Aorta (tissue), 5 donors: ENCODE results near the gene CACNB1. TPM values are rescaled to one million over a fixed set of nuclear protein-coding genes. Genes with fewer than 3 reads are reported as not detected.

Experiments
- ATAC-seq: fragments of 200-7000 bp; cut with Tn5 transposase; one replicate; pipeline ENCODE4 v1.9.1; 2022; ENCODE audit warnings: moderate library complexity; ENCODE audit not compliant: low FRiP score
- DNase-seq, 2 donors: peaks; one replicate each; pipeline ENCODE4 v3.0.0-alpha.2; 2020
- H3K27ac ChIP-seq, 2 donors: one replicate each; pipeline ENCODE4 v1.5.1; 2013; ENCODE audit warnings: low read length in 2 of 2, mild to moderate bottlenecking in 2 of 2, moderate library complexity in 2 of 2, control low read depth in 1 of 2, inconsistent platforms in 1 of 2, low read depth in 1 of 2
- H3K27me3 ChIP-seq, 2 donors: one replicate each; pipeline ENCODE4 v1.6.1; 2013; ENCODE audit warnings: control low read depth in 1 of 2, low read length in 1 of 2, mild to moderate bottlenecking in 1 of 2, moderate library complexity in 1 of 2; ENCODE audit not compliant: insufficient read depth in 2 of 2, control insufficient read depth in 1 of 2
- H3K36me3 ChIP-seq, 2 donors: one replicate each; pipeline ENCODE4 v1.6.1; 2013; ENCODE audit warnings: control low read depth in 1 of 2, low read length in 1 of 2, mild to moderate bottlenecking in 1 of 2; ENCODE audit not compliant: insufficient read depth in 2 of 2, control insufficient read depth in 1 of 2
- H3K4me1 ChIP-seq, 2 donors: one replicate each; pipeline ENCODE4 v1.6.1; 2013; ENCODE audit warnings: low read length in 2 of 2, control low read depth in 1 of 2, mild to moderate bottlenecking in 1 of 2, moderate library complexity in 1 of 2; ENCODE audit not compliant: insufficient read depth in 2 of 2, control insufficient read depth in 1 of 2
- H3K4me3 ChIP-seq, 2 donors: one replicate each; pipeline ENCODE4 v1.5.1; 2013; ENCODE audit warnings: low read length in 2 of 2, control low read depth in 1 of 2, mild to moderate bottlenecking in 1 of 2
- H3K9me3 ChIP-seq: one replicate; pipeline ENCODE4 v1.6.1; 2013; ENCODE audit warnings: mild to moderate bottlenecking, low read length; ENCODE audit not compliant: control insufficient read depth
- WGBS, 2 donors: extraction: QIAGEN DNeasy Blood & Tissue Kit; methylation state at CpG; one replicate each; pipeline ENCODE4 v1.1.7; 2013; 5-methylcytosine and 5-hydroxymethylcytosine counted together
- intact Hi-C, 2 donors: fragments of 100-400 bp; cut with DNase I; formaldehyde crosslinking; loops; one replicate each; pipeline versions ENCODE4 v1.14.2 to v1.15.0; 2022
- long read RNA-seq, 2 donors: library from polyadenylated mRNA; unstranded; transcript quantifications; one replicate each; pipeline ENCODE4 v2.0.0, GENCODE V29; 2020 to 2021
- polyA plus RNA-seq, 2 donors: library from polyadenylated mRNA; stranded (reverse); fragments of 200-250 nt; gene quantifications; one replicate each; pipeline ENCODE4 v1.2.3, GENCODE V29; 2013
- total RNA-seq, 2 donors: library from RNA; stranded (reverse); fragmentation: NEBNext Ultra II Directional; extraction: Animal tissue kit (Norgen Biotek cat#: 25700); gene quantifications; one replicate each; pipeline ENCODE4 v1.2.1, GENCODE V29; 2021
- donor health status: healthy with polysubstance abuse.
- donor health status: Bipolar disorder and iron deficiency.
- donor health status: DM: no; HTN: no; CAD: no.
- donor health status: DM: no; HTN: no; CAD: no.
- donor health status: DM: yes; HTN: yes; CAD: no.

The CACNB1 gene
- total RNA-seq (10 to 100 TPM; 29.6 to 31.6 TPM), polyA plus RNA-seq (10 to 100 TPM in 1 of 2 donors, 1 to 10 TPM in 1; 1.9 to 50.6 TPM)
- long read RNA-seq, donor 1, transcript CACNB1-201 (13 exons, 1,889 nt) = major isoform, 14 of 36 reads
- long read RNA-seq, donor 1, partial matches to known transcripts = 9 of 36 reads
- long read RNA-seq, donor 1, other reads (novel, unspliced or antisense) = 7 of 36 reads
- long read RNA-seq, donor 2, partial matches to known transcripts = 3 of 9 reads
- long read RNA-seq, donor 2, other reads (novel, unspliced or antisense) = 3 of 9 reads

GRCh38 chr17:39197380-39198185 lies at the start of gene CACNB1:
CACNB1 (minus strand) TSS chr17:39197669; CDS start chr17:39197495, 174 bp downstream.
- Histone ChIP-seq H3K9me3 (no peaks in the 10 kb centered on the region), H3K36me3 (no peaks in the 10 kb centered on the region), H3K4me3 (peak within 1 kb of the TSS; percentile 63 to 93), H3K27ac (peak within 1 kb of the TSS; percentile 50 to 66), H3K27me3 (no peaks in the 10 kb centered on the region), H3K4me1 (peaks cover 0 to 3% of the 10 kb centered on the region in 2 donors)
- DNase-seq = peak; percentile 87 to 94
- ATAC-seq = peak; percentile 75
- intact Hi-C loops = loop anchor here in 1 of 2 donors (5.0 kb wide), 1 partner anchor 35 kb away; no protein-coding TSS in a partner anchor
- WGBS, 2 donors = 1% methylated on average over 31 to 55 of the region's 55 CpGs

DNA sequence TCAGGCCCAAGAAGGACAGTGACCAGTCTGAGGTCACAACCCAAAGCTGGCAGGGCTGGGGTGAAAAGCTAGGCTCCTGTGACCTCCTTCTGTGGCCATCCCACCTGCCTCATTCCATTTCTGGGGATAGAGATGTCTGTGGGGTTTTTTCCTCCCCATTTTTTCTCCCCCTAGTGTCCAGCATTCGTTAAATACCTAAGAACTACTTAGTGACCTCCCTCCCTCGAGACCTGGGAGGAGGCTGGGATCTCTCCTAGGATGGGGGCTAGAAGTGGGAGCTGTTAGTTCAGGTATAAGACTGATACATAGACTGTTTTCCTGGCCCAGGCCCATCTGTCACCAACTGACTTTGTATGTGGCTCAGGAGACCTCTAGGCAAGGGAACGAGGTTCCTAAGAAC lies 48.8 kb upstream of the CACNB1 start:
- intact Hi-C loops = no loop called here
- Histone ChIP-seq H3K27ac (no peak overlapping the region), H3K4me1 (no peaks in the 10 kb centered on the region), H3K36me3 (no peaks in the 10 kb centered on the region), H3K27me3 (no peaks in the 10 kb centered on the region), H3K9me3 (no peaks in the 10 kb centered on the region), H3K4me3 (no peak overlapping the region)
- 53 to 59% methylated on average over 3 of the region's 3 CpGs for WGBS, 2 donors
- ATAC-seq (no peak), DNase-seq (no peak)

DNA sequence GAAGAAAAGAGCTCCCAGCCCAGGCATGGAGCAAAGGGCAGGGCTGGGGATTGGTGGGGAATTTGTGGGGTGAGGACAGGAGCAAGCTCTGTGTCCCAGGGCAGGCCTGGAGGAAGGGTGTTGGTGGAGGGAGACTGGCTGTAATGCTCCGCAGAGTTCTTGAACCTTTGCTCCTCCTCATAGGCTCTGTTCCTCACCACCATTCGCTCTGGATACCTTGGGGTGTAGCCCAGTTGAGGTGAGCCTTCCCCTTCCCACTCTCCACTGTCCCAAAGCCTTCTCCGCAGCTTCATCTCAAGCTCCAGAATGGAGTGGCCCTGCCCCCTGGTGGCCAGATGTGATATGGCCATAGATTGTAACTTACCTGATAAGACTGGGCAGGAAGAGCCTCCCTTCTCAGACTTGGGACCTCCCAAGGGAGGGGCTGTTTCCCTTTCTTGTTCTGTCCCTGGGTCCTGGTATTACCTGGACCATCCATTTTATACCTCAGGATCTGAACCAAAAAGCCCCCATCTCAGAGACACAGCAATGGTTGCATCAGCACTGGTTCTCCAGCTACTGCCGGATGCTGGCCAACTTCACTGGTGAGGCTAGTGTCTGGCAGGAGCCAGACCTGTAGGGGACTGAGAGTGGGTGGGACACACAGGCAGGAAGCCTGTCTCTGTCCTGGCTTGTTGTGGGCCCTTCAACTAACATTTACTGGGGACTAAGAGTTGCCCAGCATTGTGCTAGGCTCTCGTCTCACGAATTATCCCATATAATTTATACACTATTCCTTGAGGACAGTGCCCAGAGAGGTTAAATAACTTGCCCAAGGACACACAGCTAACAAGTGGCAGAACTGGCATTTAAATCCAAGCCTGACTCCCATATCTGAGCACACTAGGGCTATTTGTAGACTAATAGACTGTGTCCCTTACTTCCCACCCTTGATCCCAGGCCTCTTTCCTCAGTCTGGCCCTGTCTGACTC lies 47.4 kb upstream of the CACNB1 start:
- 32 to 38% methylated on average over 6 of the region's 6 CpGs for WGBS, 2 donors
- intact Hi-C loops = loop anchor here (2.0 kb wide), 1 partner anchor 38 kb away; no protein-coding TSS in a partner anchor
- peak; percentile 92 for ATAC-seq
- H3K4me3 ChIP-seq = no peak overlapping the region
- no peak overlapping the region for H3K27ac ChIP-seq
- no peaks in the 10 kb centered on the region for H3K27me3 ChIP-seq
- no peaks in the 10 kb centered on the region for H3K9me3 ChIP-seq
- no peaks in the 10 kb centered on the region for H3K36me3 ChIP-seq
- DNase-seq = peak; percentile 87 to 95
- no peaks in the 10 kb centered on the region for H3K4me1 ChIP-seq

DNA sequence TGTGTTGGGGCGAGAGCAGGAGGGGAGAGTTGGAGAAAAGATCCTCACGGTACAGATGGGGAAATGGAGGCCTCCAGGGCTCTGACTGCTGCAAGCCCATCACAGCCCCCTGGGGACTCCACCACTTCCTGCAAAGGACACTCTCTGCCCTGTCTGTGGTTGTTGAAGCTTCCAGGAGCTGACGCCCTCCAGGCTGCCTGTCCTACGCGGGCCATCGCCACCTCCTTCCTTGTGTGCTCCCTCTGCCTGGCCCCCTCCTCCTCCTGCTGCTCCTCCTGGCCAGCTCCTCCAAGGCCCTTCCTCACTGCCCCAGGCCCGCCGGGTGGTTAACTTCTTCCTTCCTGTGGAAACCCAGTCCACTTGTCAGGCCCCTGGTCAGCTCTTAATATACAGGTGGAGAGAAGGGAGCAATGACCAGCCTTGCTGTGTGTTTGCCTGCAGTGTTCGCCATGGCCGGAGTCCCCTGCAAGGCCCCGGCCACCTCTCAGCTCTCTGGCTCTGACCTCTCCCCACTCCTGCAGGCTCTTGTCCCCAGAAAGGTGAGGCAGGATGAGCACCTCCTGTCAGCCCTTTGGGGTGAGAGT lies 46.6 kb upstream of the CACNB1 start:
- no peaks in the 10 kb centered on the region for H3K4me1 ChIP-seq
- H3K27me3 ChIP-seq = no peaks in the 10 kb centered on the region
- H3K36me3 ChIP-seq = no peaks in the 10 kb centered on the region
- ATAC-seq (peak; percentile 42), DNase-seq (no peak)
- intact Hi-C loops = loop anchor here (2.0 kb wide), 1 partner anchor 37 kb away; no protein-coding TSS in a partner anchor
- H3K4me3 ChIP-seq = no peak overlapping the region
- no peaks in the 10 kb centered on the region for H3K9me3 ChIP-seq
- WGBS, 2 donors = 53 to 62% methylated on average over 11 of the region's 11 CpGs
- no peak overlapping the region for H3K27ac ChIP-seq

DNA sequence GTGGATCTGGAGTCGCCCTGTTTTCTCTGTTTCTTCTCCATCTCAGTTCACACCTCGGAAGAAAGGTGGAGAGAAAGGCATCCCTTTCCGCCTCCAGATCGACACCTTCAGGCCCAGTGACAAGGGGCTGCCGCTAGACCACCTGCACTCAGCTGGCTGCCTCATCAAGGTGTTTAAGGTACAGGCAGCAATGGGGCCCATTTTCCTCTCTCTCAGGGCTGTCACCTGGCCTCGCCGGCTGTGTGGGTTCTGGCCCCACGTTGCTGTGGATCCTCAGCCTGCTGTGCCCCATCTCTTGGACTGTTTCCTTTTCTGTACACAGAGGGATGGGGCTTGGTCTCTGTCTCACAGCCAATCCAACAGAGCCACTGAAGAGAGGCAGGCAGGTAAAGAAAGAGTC lies 45.7 kb upstream of the CACNB1 start:
- no peak overlapping the region for H3K4me3 ChIP-seq
- no peaks in the 10 kb centered on the region for H3K27me3 ChIP-seq
- no peaks in the 10 kb centered on the region for H3K36me3 ChIP-seq
- WGBS, 2 donors = 83 to 88% methylated on average over 8 of the region's 8 CpGs
- no peak overlapping the region for H3K27ac ChIP-seq
- H3K4me1 ChIP-seq = no peaks in the 10 kb centered on the region
- ATAC-seq (no peak), DNase-seq (no peak)
- intact Hi-C loops = no loop called here
- H3K9me3 ChIP-seq = no peaks in the 10 kb centered on the region

GRCh38 chr17:39240631-39241030 lies 43.2 kb upstream of the CACNB1 start:
- Histone ChIP-seq H3K4me3 (no peak overlapping the region), H3K27ac (no peak overlapping the region), H3K27me3 (no peaks in the 10 kb centered on the region), H3K9me3 (no peaks in the 10 kb centered on the region), H3K36me3 (no peaks in the 10 kb centered on the region), H3K4me1 (no peaks in the 10 kb centered on the region)
- ATAC-seq (no peak), DNase-seq (peak in 1 of 2 donors; percentile 34)
- WGBS, 2 donors = 86 to 88% methylated on average over 5 of the region's 5 CpGs
- intact Hi-C loops = no loop called here

DNA sequence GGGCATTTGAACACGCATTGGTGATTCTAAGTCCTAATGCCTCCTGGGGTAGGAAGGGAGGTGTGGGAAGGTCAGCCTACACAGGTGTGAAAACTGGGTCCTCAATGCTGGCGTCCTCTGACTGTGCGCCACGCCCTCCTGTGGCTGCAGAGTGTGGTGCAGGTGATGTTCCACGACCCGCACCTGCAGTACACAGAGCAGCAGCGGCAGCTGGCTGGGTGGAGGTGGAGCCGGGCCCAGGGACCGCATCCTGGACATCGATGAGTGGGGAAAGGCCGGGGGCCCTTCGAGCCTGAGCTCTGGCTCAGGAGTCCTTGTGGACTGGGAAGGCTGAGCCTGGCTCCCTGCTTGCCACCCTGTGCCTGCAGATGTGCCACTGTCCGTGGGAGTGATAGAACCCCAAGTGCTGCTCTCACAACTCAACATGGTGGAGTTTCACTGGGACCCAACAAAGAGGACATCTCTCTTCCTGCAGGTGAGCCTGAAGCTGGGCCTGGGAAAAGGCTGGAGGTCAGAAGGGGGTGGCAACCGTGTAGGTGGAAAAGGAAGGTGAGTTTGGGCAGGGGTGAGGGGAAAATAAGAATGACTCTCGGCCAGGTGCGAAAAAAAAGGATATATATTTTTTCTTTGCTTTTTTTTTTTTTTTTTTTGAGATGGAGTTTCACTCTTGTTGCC lies 42.3 kb upstream of the CACNB1 start:
- no peaks in the 10 kb centered on the region for H3K27me3 ChIP-seq
- no peaks in the 10 kb centered on the region for H3K9me3 ChIP-seq
- DNase-seq (peak in 1 of 2 donors; percentile 77), ATAC-seq (no peak)
- 43 to 47% methylated on average over 16 of the region's 16 CpGs for WGBS, 2 donors
- H3K36me3 ChIP-seq = no peaks in the 10 kb centered on the region
- no peak overlapping the region for H3K4me3 ChIP-seq
- H3K27ac ChIP-seq = no peak overlapping the region
- intact Hi-C loops = no loop called here
- H3K4me1 ChIP-seq = no peaks in the 10 kb centered on the region
